Ovary (tissue), 9 donors: ENCODE measurements around the gene LONRF2. TPM values are rescaled to one million over a fixed set of nuclear protein-coding genes. Genes with fewer than 3 reads are reported as not detected.

Experiments used
- DNase-seq, 5 donors: peaks; one replicate each; pipeline ENCODE4 v3.0.0-alpha.2; 2019 to 2020
- H3K27ac ChIP-seq, 2 donors: fragments of 200-600 bp; one replicate each; pipeline versions ENCODE4 v1.5.1 to v1.8.0; 2019 to 2022
- H3K27me3 ChIP-seq: fragments of 200-600 bp; one replicate; pipeline ENCODE4 v1.8.0; 2022
- H3K36me3 ChIP-seq: fragments of 200-600 bp; sonication (generic); one replicate; pipeline ENCODE4 v1.5.1; 2019
- H3K4me1 ChIP-seq: one replicate; pipeline ENCODE4 v1.8.1; 2013; ENCODE audit warnings: mild to moderate bottlenecking, moderate library complexity; ENCODE audit not compliant: insufficient read depth
- H3K4me3 ChIP-seq: fragments of 200-600 bp; sonication (generic); one replicate; pipeline ENCODE4 v1.5.1; 2017
- H3K9me3 ChIP-seq, 2 donors: fragments of 200-600 bp in 1 of 2; sonication (generic) in 1 of 2; one replicate each; pipeline versions ENCODE4 v1.5.1 to v1.8.1; 2013 to 2019; ENCODE audit warnings: mild to moderate bottlenecking in 1 of 2, moderate library complexity in 1 of 2
- EP300 ChIP-seq: sonication (generic); formaldehyde crosslinking; IDR thresholded peaks from one replicate; pipeline ENCODE4 v1.6.1; 2017; ENCODE audit warnings: antibody characterized with exemption
- POLR2A ChIP-seq: fragments of 450-650 bp; IDR thresholded peaks from one replicate; pipeline ENCODE4 v1.6.1; 2017; ENCODE audit warnings: antibody characterized with exemption, mild to moderate bottlenecking, moderate library complexity
- WGBS, 3 donors: extraction: QIAGEN DNeasy Blood & Tissue Kit in 1 of 3; methylation state at CpG; one replicate each; pipeline versions ENCODE4 v1.1.5 to v1.1.7; 2013 to 2017; 5-methylcytosine and 5-hydroxymethylcytosine counted together
- intact Hi-C, 4 donors: fragments of 100-400 bp; cut with DNase I; formaldehyde crosslinking; loops; one replicate each; pipeline versions ENCODE4 v1.11.0 to v1.15.1; 2022 to 2023
- polyA plus RNA-seq, 2 donors: library from polyadenylated mRNA; stranded (reverse); fragments of 200-250 nt in 1 of 2; fragments of 350-450 nt in 1 of 2; fragmentation: Illumina TruSeq in 1 of 2; extraction: RNeasy Lipid Tissue Mini Kit (QIAGEN cat#74804) in 1 of 2; gene quantifications; one replicate each; pipeline ENCODE4 v1.2.3, GENCODE V29; 2013 to 2014
- total RNA-seq, 7 donors: library from RNA; depleted of rRNA in 2 of 7; stranded (reverse); fragments of >200 nt in 2 of 7; fragmentation: NEBNext Ultra II Directional in 3 of 7; extraction: Animal tissue kit (Norgen Biotek cat#: 25700) in 3 of 7; gene quantifications; one replicate each; pipeline versions ENCODE4 v1.1.0 to v1.2.4, GENCODE V29; 2016 to 2023
- TF ChIP-seq, protein P1 (sequence below), 3 donors: fragments of 450-650 bp in 2 of 3; fragments of 200-600 bp in 1 of 3; IDR thresholded peaks; one replicate each; pipeline versions ENCODE4 v1.5.1 to v1.8.0; 2016 to 2022; ENCODE audit warnings: antibody characterized with exemption in 3 of 3, mild to moderate bottlenecking in 1 of 3
- donor health status: DM: no; HTN: no; CAD: no; lungs with moderate emphysema.
- donor health status: DM: no; HTN: no; CAD: no.
- donor health status: Bipolar disorder and iron deficiency.
- donor health status: DM: yes; HTN: yes; CAD: no.
- donor health status: DM: no; HTN: no; CAD: no.
- donor health status: DM: yes; HTN: yes; CAD: no.

Gene LONRF2
- total and polyA plus RNA-seq, 9 donors: 4.7 to 133 (median 29.5) TPM

DNA sequence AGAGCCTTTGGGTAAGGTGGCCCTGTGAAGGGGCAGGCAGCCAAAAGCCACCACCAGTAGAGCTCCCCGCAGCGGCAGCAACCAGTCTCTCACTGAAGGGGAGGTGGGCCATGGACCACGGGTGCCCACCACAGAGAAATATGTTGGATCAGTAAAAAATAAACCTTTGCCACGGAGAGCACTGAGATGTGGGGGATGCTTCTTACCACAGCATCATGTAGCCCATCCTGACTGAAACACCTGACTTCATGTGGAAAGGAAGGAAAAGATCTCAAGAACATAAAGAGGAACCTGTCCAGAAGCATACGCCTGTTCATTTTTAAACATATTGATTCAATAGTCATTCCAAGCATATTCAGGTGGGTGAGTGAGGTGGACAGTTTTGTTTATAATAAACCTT is 51.1 kb downstream of the LONRF2 start:
- no peaks in the 10 kb centered on the region for H3K9me3 ChIP-seq
- H3K27me3 ChIP-seq: no peaks in the 10 kb centered on the region
- 95 to 98% (median 97%) methylated on average over 5 of the region's 5 CpGs for WGBS, 3 donors
- peaks cover 3% of the 10 kb centered on the region for H3K4me1 ChIP-seq
- intact Hi-C loops: loop anchor here in 1 of 4 donors (5.0 kb wide), 1 partner anchor 51 kb away; the partner anchor contains the start of gene LONRF2
- no peak for DNase-seq
- TF ChIP-seq EP300: no peak
- TF ChIP-seq, protein P1, sequence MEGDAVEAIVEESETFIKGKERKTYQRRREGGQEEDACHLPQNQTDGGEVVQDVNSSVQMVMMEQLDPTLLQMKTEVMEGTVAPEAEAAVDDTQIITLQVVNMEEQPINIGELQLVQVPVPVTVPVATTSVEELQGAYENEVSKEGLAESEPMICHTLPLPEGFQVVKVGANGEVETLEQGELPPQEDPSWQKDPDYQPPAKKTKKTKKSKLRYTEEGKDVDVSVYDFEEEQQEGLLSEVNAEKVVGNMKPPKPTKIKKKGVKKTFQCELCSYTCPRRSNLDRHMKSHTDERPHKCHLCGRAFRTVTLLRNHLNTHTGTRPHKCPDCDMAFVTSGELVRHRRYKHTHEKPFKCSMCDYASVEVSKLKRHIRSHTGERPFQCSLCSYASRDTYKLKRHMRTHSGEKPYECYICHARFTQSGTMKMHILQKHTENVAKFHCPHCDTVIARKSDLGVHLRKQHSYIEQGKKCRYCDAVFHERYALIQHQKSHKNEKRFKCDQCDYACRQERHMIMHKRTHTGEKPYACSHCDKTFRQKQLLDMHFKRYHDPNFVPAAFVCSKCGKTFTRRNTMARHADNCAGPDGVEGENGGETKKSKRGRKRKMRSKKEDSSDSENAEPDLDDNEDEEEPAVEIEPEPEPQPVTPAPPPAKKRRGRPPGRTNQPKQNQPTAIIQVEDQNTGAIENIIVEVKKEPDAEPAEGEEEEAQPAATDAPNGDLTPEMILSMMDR (IDR thresholded peaks at IDR 0.05): no peak
- peak overlapping the region in 1 of 2 donors; percentile 28 for H3K27ac ChIP-seq
- no peak overlapping the region for H3K4me3 ChIP-seq
- H3K36me3 ChIP-seq: no peaks in the 10 kb centered on the region

DNA sequence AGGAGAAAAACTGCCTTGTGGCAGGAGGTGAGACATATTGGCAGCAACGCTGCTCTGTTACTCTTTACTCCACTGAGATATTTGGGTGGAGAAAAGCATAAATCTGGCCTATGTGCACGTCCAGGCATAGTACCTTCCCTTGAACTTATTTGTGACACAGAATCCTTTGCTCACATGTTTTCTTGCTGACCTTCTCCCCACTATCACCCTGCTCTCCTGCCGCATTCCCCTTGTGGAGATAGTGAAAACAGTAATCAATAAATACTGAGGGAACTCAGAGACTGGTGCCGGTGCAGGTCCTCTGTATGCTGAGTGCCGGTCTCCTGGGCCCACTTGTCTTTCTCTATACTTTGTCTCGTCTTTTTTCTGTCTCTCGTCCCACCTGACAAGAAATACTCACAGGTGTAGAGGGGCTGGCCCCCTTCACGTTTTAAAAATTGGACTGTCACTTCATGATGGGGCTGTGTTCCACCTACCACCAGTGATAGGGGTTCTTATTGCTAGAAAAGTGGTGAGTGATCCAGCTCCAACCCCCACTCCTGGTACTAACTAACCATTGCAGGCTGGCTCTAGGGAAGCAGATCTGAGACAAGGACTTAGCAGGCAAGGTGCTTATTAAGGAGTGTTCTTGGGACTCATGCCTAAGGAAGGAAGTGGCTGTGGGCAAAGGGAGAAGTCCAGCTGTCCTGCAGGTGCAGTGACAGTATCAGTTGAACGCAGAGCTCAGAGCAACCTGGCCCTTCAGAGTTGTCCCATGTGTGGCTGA is 51.7 kb downstream of the LONRF2 start:
- H3K4me3 ChIP-seq: no peak overlapping the region
- intact Hi-C loops: loop anchor here in 1 of 4 donors (5.0 kb wide), 1 partner anchor 52 kb away; the partner anchor contains the start of gene LONRF2
- H3K27me3 ChIP-seq: no peaks in the 10 kb centered on the region
- H3K36me3 ChIP-seq: no peaks in the 10 kb centered on the region
- H3K4me1 ChIP-seq: peaks cover 3% of the 10 kb centered on the region
- TF ChIP-seq EP300: no peak
- peak; percentile 9 for TF ChIP-seq POLR2A
- TF ChIP-seq, protein P1 (IDR thresholded peaks at IDR 0.05): no peak
- H3K9me3 ChIP-seq: no peaks in the 10 kb centered on the region
- H3K27ac ChIP-seq: peak overlapping the region in 1 of 2 donors; percentile 28
- DNase-seq: peak in 1 of 5 donors; percentile 22
- 79 to 81% (median 80%) methylated on average over 9 of the region's 9 CpGs for WGBS, 3 donors

DNA sequence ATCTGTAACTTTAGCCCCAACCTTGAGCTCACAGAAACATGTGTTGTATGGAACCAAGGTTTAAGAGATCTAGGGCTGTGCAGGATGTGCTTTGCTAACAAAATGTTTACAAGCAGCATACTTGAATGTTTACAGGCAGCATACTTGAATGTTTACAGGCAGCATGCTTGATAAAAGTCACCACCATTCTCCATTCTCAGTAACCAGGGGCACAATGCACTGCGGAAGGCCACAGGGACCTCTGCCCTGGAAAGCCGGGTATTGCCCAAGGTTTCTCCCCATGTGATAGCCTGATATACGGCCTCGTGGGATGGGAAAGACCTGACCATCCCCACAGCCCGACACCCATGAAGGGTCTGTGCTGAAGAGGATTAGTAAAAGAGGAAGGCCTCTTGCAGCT is 52.4 kb downstream of the LONRF2 start:
- Histone ChIP-seq H3K27me3 (no peaks in the 10 kb centered on the region), H3K27ac (no peak overlapping the region), H3K4me3 (no peak overlapping the region), H3K9me3 (no peaks in the 10 kb centered on the region), H3K36me3 (no peaks in the 10 kb centered on the region), H3K4me1 (peaks cover 3% of the 10 kb centered on the region)
- 62 to 77% (median 66%) methylated on average over 5 of the region's 5 CpGs for WGBS, 3 donors
- TF ChIP-seq POLR2A (no peak), EP300 (no peak)
- TF ChIP-seq, protein P1 (IDR thresholded peaks at IDR 0.05): no peak
- intact Hi-C loops: loop anchor here in 3 of 4 donors (5.0 to 10.0 kb wide), 3 partner anchors 52 to 715 kb away; partner anchors contain the start of gene LONRF2 (in 2 of the 3)
- DNase-seq: peak in 1 of 5 donors; percentile 26

DNA sequence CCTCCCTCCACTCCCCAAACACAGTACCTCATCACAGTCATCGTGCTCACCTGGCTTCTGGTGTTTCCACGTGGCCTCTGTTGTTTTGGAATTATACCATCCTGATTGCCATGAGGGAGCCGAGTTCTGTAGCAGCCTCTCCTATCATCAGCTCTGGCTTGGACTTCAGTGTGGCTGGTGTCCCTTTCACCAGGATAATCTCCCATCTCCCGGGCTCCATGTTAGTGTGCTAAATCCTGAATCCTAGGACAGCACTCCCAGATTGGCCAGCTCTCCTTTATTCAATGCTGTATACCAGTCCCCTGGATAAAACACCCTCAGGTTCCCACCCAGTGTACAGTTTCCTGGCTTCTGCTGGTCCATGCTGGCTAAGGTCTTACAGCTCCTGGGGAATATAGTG is 53.3 kb downstream of the LONRF2 start:
- intact Hi-C loops: loop anchor here in 2 of 4 donors (5.0 to 10.0 kb wide), 3 partner anchors 53 to 716 kb away; partner anchors contain the start of gene LONRF2 (in 1 of the 2)
- no peak overlapping the region for H3K27ac ChIP-seq
- H3K9me3 ChIP-seq: no peaks in the 10 kb centered on the region

More for the DNA sequence above, 53.3 kb downstream of the LONRF2 start:
- Histone ChIP-seq H3K4me3 (no peak overlapping the region), H3K36me3 (no peaks in the 10 kb centered on the region), H3K4me1 (peaks cover 3% of the 10 kb centered on the region), H3K27me3 (no peaks in the 10 kb centered on the region)
- peak in 1 of 5 donors; percentile 21 for DNase-seq
- WGBS, 3 donors: 84 to 89% (median 89%) methylated on average over 4 of the region's 4 CpGs
- TF ChIP-seq, protein P1 (IDR thresholded peaks at IDR 0.05): no peak
- TF ChIP-seq EP300 (no peak), POLR2A (no peak)
